ENCODE measurements around the gene TMEM203.
A peak's percentile ranks its signal among the peaks of the same experiment; 100 is the strongest.
"Not testable (repeated sequence)": the region's sequence is repeated elsewhere in the genome, so short reads cannot be mapped to it uniquely, and the experiment has no call there.

TMEM203 gene, protein sequence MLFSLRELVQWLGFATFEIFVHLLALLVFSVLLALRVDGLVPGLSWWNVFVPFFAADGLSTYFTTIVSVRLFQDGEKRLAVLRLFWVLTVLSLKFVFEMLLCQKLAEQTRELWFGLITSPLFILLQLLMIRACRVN

DNA sequence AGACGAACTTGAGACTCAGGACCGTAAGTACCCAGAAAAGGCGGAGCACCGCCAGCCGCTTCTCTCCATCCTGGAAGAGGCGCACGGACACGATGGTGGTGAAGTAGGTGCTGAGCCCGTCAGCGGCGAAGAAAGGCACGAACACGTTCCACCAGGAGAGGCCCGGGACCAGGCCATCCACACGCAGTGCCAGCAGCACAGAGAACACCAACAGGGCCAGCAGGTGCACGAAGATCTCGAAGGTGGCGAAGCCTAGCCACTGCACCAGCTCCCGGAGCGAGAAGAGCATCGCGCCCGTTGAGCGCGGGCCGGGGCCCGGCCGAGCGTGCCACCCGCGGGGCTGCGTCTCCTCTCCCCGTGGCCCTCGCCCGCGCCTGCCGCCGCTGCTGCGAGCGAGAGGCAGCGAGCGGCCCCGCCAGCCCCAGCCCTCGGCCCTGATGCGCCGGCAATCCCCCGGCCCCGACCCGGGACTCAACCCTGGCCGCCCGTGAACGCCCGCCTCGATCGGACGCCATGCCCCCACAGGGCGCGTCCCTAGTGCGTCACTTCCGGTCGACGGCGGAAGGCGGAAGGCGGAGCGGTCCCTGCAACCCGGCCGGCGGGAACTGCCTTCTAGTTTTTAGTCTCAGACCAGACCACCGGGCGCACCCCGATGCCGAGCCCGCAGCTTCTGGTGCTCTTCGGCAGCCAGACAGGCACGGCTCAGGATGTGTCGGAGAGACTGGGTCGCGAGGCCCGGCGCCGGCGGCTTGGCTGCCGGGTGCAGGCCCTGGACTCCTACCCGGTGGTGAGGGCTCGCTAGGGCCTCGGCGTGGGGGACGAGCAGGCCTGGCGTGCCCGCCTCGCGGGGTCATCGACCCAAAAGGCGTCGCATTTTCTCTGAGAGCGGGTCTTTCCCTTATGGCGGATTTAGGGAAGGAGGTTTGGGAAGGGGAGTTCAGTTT lies at the start of gene TMEM203, which contains the start of gene NDOR1:
Gene TMEM203, minus strand, starts transcription at position 523 of the 944 bp plus-strand sequence. Its CDS starts 234 bp downstream, at position 289.
Gene NDOR1, plus strand, starts transcription at position 575 of the 944 bp plus-strand sequence. Its CDS starts 78 bp downstream, at position 653.
- peak; percentile 94 for DNase-seq (ENCODE audit: low spot score)

DNA sequence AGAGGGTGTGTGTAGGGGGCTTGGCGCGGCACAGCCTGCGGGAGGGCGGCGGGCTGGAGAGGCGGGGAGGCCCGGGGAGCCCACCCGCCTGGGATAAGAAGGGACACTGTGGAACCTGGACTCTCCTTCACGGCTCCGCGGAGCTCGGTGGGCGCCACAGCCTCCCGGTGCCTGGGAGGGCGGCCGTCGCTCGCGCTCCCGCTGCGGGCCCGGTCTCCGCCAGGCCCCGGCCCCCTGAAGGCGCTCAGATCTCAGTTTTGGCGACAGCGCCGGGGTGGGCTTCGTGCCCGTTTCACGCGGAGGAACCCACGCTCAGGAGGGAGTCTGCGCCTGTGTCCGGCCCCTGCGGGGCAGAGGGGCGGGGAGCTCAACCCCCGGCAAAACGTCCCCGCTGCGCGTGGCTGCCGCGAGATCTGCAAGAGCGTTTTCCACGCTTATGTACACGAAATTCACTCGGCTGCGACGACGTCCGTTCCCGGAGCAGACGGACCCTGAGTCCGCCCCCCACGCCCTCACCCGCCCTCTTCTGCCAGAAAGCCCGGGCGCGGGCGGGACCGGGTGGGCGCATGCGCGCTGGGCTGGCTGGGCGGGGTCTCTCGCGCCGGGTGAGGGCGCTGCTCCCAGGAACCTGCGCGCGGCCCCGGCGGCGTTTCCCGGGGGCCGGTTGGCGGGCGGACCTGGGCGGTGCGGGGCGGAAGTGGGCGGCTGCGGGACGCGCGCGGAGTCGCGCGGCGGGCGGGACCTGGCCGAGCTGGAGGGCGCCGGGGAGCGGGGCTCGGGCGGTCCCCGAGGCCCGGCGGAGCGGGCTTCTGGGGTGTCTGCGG lies 49.4 kb upstream of the TMEM203 start, which contains the start of gene NELFB:
Gene NELFB, plus strand, starts transcription at position 704 of the 824 bp plus-strand sequence.
- peak; percentile 92 for DNase-seq (ENCODE audit: low spot score)

DNA sequence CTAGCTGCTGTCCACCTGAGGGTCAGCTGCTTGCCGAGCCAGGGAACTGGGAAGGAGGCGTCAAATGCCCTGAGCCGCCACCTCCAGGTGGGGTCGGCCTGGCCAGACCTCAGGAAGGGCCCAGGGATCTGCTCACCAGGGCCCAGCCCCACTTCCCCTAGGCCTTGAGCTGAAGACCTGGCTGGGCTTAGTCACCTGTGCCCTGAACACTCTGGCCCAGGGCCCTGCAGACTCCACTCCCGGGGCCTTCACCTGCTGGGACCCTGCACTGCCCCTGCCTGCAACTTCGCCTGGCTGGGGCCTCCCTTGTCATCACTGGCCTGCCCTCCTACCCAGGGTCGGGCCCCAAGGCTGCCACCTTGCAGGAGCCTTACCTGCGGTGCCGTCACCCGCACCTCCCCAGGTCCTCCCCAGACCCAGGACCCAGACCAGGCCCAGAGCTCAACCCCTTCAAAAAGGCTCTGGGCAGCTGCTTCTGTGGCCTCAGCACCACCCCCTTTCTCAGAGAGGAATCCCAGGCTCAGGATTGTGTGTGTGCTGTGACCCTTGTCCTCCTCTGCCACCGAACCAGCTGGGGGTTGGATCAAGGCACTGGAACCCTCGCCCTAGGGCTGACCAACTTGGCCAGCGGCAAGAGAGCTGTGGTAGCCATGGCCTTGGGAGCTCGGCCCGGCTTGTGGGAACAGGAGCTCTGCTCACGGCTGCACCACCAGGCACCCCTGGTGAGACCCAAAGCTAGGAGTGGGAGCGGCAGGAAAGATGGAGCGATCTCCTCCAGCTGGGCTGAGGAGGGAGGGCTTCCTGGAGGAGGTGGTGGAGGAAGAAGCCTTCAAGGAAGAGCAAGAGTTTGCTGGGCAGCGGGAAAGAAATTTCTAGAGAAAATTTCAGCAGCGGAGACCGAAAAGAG lies 48.5 kb upstream of the TMEM203 start:
- DNase-seq (ENCODE audit: low spot score), result no peak

DNA sequence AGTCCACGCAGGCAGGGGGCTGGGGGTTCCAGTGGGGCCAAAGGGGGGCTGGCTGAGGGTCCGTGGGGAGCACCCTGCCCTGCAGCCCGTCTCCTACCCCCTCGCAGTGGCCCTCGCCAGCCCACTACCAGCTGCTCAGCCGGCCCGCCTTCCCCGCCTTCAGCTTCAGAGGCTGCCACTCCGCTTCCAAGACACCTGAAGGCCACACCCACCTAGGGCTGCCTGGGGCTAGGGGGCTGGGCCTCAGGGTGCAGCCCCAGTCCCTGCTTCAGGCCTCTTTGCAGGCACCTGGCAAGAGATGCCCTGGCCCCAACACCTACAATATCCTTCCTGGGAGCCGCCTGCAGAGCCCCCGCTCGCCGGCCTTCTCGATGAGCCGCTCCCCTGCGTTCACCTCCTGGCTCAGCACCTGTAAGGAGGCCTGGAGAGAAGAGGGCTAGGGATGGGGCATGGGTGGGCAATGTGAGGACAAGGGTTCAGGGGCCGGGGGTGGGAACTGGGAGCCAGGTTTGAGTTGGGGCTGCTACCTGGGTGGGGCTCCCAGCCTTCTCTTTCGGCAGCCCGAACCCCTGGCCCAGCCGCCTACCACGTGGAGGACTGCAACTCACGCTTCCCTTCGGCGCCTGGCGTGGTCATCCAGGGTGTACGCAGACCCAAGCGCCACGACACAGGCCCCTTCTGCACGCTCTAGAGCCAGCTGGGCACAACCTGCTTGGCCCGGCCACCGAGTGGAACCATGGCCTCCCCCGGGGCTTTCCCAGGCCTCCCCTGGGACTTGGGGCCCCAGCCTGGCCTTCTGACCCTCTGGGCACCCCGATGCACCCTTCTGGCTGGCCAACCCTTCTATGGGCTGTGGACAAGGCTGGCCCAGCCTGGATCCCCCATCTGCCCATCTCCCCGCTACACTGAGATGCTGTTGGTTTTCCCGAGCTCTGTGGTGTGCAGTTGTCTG lies 47.4 kb upstream of the TMEM203 start:
- DNase-seq (ENCODE audit: low spot score), result no peak

DNA sequence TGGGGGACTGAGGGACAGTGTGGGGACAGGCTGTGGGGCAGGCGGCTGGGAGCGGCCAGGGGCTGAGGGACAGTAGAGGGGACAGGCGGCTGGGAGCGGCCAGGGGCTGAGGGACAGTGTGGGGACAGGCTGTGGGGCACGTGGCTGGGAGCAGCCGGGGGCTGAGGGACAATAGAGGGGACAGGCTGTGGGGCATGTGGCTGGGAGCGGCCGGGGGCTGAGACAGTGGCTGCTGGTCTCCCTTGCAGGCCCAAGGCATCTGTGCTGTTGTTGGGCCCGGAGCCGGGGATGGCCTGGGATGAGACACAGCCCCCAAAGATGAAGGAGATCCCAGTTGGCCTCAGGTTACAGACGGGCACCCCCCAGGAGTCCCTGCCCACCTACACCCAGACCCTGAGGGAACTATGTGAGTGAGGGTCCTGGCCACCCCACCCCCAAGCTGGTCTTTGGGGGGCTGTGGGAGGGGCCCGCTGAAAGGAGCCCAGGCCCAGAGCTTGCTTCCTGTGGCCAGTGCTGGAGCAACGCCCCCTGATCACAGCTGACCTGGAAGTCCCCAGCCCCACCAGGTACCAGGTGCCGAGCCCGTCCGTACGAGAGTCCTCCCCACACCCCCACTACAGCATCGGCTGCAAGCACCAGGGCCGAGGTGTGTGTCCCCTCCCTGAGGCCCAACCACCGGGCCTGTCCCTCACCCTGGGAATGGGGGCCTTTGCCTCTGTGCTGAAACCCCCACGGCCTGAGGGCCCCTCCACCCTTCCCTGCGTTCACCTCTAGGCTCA lies 46.2 kb upstream of the TMEM203 start:
- DNase-seq (ENCODE audit: low spot score), result no peak

DNA sequence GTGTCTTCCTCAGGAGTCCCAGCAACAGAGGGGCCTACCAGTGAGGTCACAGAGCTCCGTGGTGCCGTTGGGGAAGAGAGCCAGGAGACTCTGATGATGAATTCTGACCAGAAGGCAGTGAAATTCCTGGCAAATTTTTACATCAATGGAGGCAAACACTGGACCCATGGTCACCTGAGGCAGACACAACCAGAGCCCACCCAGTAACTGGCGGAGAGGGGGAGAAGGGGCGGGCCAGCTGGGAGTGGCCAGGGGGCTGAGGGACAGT lies 45.7 kb upstream of the TMEM203 start, which contains the start of gene STPG3:
Gene STPG3, plus strand, starts transcription at position 93 of the 268 bp plus-strand sequence. Its CDS starts 1 bp downstream, at position 94.
- DNase-seq (ENCODE audit: low spot score), result no peak

DNA sequence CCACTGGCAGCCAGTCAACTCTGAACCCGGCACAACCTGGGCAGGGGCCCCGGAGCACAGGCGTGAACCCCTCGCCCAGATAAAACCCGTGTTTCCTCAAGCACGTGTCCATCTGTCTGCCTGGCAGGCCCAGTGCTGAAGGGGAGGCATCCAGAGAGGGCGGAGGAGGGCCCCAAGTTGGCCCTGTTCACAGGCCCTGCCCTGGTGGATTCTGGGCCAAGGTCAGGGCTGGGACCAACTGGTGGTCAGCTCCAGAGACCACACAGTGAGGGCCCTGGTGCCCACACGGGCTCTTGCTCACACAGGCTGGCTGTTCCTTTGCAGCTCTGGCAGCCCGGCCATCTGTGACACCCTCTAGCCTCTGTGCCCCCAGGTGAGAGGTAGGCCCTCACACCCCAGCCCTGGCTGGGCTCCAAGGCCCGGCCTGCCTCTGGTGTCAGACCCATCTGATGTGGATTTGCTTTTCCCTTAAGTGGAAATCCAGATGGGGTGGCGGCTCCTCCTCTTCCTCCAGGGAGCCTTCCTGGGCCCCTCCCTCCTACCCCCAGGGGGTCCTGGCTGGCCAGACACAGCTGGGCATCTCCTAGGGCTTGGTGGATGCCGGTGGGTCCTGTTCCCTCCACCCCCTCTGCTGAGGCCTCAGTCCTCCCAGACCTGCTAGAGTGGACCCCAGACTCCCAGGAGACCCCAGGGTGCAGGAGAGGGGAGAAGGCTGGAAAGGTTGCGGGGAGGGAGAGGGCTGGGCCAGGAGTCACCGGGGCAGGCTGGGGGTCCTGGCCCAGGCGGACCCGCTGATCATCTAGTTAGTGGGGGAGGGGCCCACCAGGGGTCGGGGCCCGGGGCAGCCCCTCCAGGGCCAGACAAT lies 45.1 kb upstream of the TMEM203 start:
- no peak for DNase-seq (ENCODE audit: low spot score)

DNA sequence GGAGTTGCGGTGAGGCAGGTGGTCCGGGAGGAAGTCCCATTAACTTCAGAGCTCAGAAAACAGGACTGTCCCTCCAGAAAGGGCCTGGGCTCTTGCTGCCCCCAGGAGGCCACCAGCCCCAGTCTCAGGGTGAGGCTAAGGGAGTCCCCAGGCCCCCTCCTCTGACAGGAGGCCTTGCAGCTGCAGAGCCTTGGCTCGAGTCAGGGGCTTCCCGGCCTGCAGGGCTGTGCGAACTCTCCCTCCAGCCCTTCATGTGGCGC lies 42.4 kb upstream of the TMEM203 start:
- no peak for DNase-seq (ENCODE audit: low spot score)

DNA sequence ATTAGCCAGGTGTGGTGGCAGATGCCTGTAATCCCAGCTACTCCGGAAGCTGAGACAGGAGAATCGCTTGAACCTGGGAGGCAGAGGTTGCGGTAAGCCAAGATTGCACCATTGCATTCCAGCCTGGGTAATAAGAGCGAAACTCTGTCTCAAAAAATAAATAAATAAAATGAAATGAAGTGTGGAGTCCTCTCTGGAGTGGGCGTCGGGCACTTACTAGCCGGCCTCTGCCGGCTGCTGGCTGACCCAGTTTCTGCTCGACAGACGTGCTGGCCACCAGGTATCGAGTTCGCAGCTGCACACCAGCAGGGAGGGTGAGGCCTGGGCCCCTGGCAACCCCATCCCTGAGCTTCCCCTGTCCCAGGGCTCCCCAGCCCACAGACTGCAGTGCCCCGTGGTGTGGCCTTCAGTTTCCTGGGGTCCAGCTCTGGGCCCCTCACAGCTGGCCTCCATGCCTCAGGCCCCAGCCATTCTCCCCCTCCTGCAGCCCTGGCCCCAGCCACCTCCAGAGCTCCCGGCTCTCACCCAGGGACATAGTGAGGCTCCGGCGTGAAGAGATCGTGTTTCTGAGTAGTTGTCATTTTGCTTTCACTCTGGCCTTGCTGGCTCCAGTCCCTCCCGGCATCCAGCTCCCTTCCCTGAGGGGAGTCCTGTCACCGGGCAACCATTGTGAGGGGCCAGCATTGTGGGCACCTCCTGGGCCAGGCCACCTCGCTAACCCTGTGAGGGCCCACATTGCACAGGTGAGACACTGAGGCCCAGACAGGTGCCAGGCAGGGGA lies 41.9 kb upstream of the TMEM203 start:
- DNase-seq (ENCODE audit: low spot score), result no peak

DNA sequence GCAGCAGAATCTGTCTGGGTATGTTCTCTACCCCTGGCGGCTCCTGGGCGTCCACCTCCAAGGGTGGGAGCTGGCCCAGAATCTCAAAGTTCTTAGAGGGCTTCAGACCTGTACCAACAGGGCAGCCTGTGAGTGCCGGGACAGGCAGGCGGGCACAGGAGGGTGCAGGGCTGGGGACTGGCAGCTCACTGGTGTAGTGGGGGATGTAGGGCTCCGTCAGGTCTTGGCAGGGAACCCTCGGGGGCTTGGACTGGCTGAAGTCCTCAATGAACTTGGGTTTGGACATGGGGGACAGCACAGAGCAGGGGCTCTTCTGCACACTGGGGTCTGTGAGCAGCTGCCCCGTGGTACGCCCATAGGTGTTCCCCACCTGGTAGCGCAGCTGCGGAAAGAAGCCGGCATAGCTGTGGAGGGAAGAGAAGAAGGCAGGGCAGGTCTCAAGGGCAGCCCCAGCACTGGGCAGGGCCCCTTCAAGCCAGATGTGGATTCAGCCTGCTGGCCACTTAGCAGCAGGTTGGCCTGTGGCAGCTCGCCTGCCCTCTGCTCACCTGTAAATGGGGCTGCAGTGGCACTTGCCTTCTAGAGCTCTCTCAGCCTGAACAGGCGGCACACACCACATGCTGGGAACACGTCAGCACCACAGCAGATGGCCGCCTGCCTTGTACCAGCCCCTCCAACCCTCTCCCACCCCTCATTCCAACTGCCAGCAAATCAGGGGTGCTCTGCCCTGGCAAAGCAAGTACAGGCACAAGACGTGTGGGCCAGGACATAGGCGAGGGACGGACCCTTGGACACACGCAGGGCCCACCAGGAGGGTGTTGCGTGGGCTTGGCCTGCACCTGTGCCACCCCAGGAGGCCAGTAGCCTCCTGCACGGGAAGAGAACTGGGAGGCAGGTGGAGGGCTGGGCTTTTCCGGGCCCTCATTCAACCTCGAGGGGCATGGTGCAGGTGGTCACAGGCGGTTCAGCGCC lies 40.3 kb upstream of the TMEM203 start:
- DNase-seq (ENCODE audit: low spot score), result no peak

DNA sequence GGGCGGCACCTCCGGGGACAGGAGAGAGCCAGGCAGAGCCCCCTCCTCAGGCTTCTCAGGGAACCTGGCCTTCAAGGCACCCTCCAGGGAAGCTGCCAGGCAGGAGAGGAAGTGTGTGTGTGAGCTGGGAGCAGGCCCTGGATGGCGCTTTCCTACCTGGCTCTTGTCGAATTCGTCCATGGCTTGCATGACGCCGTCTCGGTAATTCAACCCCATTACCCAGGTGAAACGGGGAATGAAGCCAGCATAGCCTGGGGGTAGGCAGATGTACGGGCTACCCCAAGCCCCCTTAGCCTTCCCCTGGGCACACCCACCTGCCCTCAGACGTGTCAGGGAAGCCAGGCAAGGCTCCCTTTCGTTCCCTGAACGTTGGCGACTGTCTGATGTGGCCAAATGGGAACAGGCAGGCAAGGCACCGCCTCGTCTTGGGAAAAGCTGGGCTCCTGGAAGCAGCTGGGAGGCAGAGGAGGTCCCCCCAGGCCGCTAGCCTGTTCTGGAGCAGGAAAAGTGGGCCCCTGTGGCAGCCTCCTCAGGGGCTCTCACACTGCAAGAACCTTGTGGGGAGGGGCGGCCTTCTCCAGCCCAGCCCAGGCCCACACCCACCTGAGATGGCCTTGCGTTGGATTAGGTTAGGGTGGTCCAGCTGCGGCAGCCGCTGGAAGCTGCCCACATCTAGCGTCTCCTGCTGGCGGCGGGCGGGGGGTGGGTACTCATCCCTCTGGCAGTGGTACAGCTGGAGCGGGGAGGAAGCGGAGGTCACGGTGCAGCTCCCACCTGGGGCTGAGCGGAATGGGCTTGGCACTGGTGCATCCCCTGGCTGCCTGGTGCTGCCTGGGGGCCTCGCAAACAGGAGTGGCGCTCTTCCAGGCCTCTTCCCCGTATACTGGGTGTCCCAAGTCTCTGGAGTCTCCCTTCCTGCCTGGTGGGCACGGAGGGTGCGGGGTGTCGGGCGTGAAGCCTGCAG lies 39.3 kb upstream of the TMEM203 start:
- no peak for DNase-seq (ENCODE audit: low spot score)

DNA sequence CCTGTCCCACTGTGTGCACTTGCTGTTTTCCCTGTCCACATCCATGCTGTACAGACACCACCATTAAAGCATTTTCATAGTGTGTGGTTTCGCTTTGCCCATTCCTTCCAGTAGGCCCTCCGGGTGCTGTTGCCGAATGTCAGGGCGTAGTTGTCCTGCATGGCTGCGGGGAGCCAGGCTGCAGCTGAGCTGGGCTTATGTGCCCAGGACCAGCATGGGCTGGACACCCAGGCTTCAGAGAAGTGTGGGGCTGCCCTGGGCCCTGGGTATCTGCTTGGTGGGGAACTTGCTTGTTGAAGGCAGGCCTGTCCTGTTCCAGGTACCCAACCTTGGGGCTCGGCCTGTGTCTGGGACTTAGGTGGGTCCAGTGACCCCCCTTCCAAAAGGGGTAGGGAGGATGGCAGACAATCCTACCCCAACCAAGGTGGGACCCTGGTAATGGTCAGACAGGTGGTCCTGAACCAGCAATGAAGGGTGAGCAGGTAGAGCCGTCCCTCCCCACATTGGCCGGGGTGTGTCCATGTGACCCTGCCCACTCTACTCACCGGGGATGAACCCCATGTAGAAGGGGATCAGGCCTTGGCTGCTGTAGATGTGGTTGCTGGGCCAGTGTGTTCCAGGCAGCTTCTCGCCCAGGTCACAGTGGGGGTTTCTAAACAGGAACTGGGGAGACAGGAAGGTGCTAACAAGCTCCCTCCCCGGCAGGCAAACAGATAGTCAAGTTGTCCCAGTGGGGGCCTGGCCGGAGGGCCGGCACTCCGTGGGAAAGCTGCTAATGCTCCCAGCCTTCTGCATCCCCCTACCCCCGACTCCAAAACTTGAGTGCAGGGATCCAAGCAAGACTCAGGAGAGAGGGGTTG lies 38.4 kb upstream of the TMEM203 start:
- peak; percentile 54 for DNase-seq (ENCODE audit: low spot score)

DNA sequence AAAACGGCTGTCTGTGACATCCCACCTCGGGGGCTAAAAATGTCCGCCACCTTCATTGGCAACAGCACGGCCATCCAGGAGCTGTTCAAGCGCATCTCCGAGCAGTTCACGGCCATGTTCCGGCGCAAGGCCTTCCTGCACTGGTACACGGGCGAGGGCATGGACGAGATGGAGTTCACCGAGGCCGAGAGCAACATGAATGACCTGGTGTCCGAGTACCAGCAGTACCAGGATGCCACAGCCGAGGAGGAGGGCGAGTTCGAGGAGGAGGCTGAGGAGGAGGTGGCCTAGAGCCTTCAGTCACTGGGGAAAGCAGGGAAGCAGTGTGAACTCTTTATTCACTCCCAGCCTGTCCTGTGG lies 37.8 kb upstream of the TMEM203 start:
- DNase-seq (ENCODE audit: low spot score), result not testable (repeated sequence)

Measured in NAMALWA (cell line).